K562 (cell line): ENCODE results near the gene ZDHHC18. TPM values are rescaled to one million over a fixed set of nuclear protein-coding genes. Genes with fewer than 3 reads are reported as not detected.

Experiments used
- ATF4 ChIP-seq: fragments of 450-650 bp; formaldehyde crosslinking; IDR thresholded peaks from 2 replicates; pipeline ENCODE4 v1.4.0; 2022; ENCODE audit warnings: mild to moderate bottlenecking, moderate library complexity
- BHLHE40 ChIP-seq: IDR thresholded peaks from 2 replicates; pipeline ENCODE4 v1.6.1; 2011; ENCODE audit warnings: low read length, improper control_type of control experiment
- BRD9 ChIP-seq: fragments of 450-650 bp; IDR thresholded peaks from 2 replicates; pipeline ENCODE4 v1.6.1; 2018; ENCODE audit warnings: low read depth; ENCODE audit not compliant: partially characterized antibody
- CSDE1 ChIP-seq, 2 experiments: fragments of 450-650 bp; IDR thresholded peaks; 2 replicates each; pipeline ENCODE4 v1.6.1; 2016; ENCODE audit warnings: mild to moderate bottlenecking in 1 of 2
- EGR1 ChIP-seq: fragments of 450-650 bp; conservative IDR thresholded peaks from 2 replicates; pipeline ENCODE4 v1.6.1; 2017; ENCODE audit warnings: mild to moderate bottlenecking
- FOXJ2 ChIP-seq: fragments of 200-800 bp; sonication (Bioruptor generic); IDR thresholded peaks from 2 replicates; pipeline ENCODE4 v1.6.1; 2016; ENCODE audit warnings: missing genetic modification characterization, missing compliant biosample characterization
- ID3 ChIP-seq, 2 experiments: fragments of 250-450 bp in 1 of 2; fragments of 450-650 bp in 1 of 2; sonication (Bioruptor Pico) in 1 of 2; IDR thresholded peaks; 2 replicates each; pipeline versions ENCODE4 v1.6.1 to v1.8.0; 2016 to 2021; ENCODE audit warnings: mild to moderate bottlenecking in 2 of 2, moderate library complexity in 2 of 2, missing compliant biosample characterization in 1 of 2, missing genetic modification characterization in 1 of 2
- KLF13 ChIP-seq: fragments of 450-650 bp; IDR thresholded peaks from 2 replicates; pipeline ENCODE4 v1.6.1; 2016; ENCODE audit warnings: missing genetic modification characterization, low read depth, mild to moderate bottlenecking, missing compliant biosample characterization, moderate library complexity, borderline replicate concordance
- MGA ChIP-seq: fragments of 450-650 bp; IDR thresholded peaks from 2 replicates; pipeline ENCODE4 v1.6.1; 2016; ENCODE audit warnings: mild to moderate bottlenecking, moderate library complexity
- ZFX ChIP-seq: sonication (generic); formaldehyde crosslinking; IDR thresholded peaks from 2 replicates; pipeline ENCODE4 v1.8.0; 2022; ENCODE audit warnings: mild to moderate bottlenecking, missing genetic modification reagents, moderate library complexity
- ZNF830 ChIP-seq: fragments of 250-450 bp; sonication (Bioruptor Pico); IDR thresholded peaks from 2 replicates; pipeline ENCODE4 v1.5.0; 2021; ENCODE audit warnings: mild to moderate bottlenecking
- polyA plus RNA-seq, 8 experiments: library from polyadenylated mRNA; depleted of rRNA in 4 of 8; stranded (reverse) in 5 of 8; unstranded in 3 of 8; fragments of >200 nt; fragmentation: Nextera tagmentation in 2 of 8; fragmentation: Illumina TruSeq in 1 of 8; extraction: Ambion mirVana in 2 of 8; extraction: Trizol in 1 of 8; gene quantifications; 2 replicates each; pipeline versions ENCODE4 v1.2.1 to v1.2.3, GENCODE V29; 2011 to 2014; ENCODE audit warnings: inconsistent platforms in 1 of 8, missing spikeins in 1 of 8
- total RNA-seq, 7 experiments: library from RNA; depleted of rRNA in 6 of 7; stranded (reverse); fragments of >200 nt in 6 of 7; fragmentation: Illumina TruSeq in 2 of 7; extraction: Trizol in 2 of 7; gene quantifications; 2 replicates each; pipeline versions ENCODE4 v1.2.1 to v1.2.3, GENCODE V29; 2011 to 2021; ENCODE audit warnings: low replicate concordance in 1 of 7

ZDHHC18 gene
- total and polyA plus RNA-seq, 9 of the 15 experiments (the other 6 are each of a cell fraction or from before 2014, with no cell fraction given) = 0.42 to 35.6 (median 15.8) TPM

GRCh38 chr1:26786437-26787380 is 39.8 kb upstream of the ZDHHC18 start (continued):
- peak; percentile 75 for TF ChIP-seq FOXJ2 (tag)
- TF ChIP-seq ZFX = peak; percentile 72
- peak; percentile 95 for TF ChIP-seq BRD9
- TF ChIP-seq ID3 (CRISPR knock-in tag; IDR thresholded peaks at IDR 0.05) = peak; percentile 55; the same call in 1 of the 2 replicates
- peak; percentile 52; the same call in 1 of the 2 replicates for TF ChIP-seq ID3 (tag; IDR thresholded peaks at IDR 0.05)
- TF ChIP-seq CSDE1 (IDR thresholded peaks at IDR 0.05) = 0 out of 4 replicates have a peak, but pooled peaks of 1 of the 2 experiments have one; percentile 26
- TF ChIP-seq BHLHE40 = peak; percentile 4; the same call in 1 of the 2 replicates
- no peak for TF ChIP-seq ZNF830
- peak; percentile 27; the same call in 1 of the 2 replicates for TF ChIP-seq ATF4 (CRISPR knock-in tag)
- peak; percentile 57 for TF ChIP-seq EGR1
- TF ChIP-seq KLF13 = no peak; the same call in 1 of the 2 replicates
- TF ChIP-seq MGA = peak; percentile 79
